ENCODE measurements around the gene INVS. TPM values are rescaled to one million over a fixed set of nuclear protein-coding genes. Genes with fewer than 3 reads are reported as not detected.

Gene INVS
- polyA plus RNA-seq, 4 donors: 13.4 to 25.8 (median 18.5) TPM

- DNase-seq (ENCODE audit: low read depth in 4 of 4, low spot score in 2 of 4): no peak
Measured at GRCh38 chr9:100240512-100240911, 141.5 kb downstream of the INVS start.

DNA sequence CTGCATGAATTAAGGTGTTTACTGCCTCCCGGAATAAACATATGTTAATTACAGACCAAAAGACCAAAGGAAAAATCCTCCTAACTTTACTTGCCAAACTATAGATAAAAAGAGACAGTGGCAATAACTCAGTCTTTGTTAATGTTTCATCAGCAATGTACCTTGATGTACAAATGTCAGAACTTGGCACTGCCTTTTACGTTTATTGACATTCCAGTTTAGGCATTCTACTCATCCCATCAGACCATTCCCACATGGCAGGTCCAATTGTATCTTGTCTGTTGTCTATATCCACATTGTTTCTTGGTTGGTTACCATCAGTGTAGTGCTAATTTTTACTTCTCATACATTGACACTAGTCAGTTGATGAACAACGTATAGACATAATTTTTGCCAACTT is 168.2 kb downstream of the INVS start:
- no peak for DNase-seq (ENCODE audit: low read depth in 4 of 4, low spot score in 2 of 4)

DNA sequence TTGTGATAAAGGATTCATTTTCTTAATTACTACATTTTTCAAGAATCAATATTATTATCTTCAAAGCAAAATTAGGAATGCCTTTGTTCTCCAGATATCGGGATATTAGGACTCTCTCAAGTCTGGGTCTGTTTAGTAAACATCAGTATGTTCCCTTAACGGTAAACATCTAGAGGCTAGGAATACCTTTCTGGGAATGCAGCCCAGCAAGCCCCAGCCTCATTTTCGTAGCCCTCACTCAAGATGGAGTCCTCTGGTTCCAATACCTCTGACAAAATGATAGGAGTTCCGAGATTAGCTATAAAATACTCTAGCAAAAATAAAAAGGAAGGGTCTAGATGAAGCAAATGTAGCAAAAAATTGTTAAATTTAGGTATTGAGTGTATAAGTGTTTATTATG is 169.2 kb downstream of the INVS start:
- DNase-seq (ENCODE audit: low read depth in 4 of 4, low spot score in 2 of 4): no peak

GRCh38 chr9:100269656-100270055 is 170.6 kb downstream of the INVS start:
- no peak for DNase-seq (ENCODE audit: low read depth in 4 of 4, low spot score in 2 of 4)

GRCh38 chr9:100277166-100277979 is 178.3 kb downstream of the INVS start:
- DNase-seq (ENCODE audit: low read depth in 4 of 4, low spot score in 2 of 4): no peak

DNA sequence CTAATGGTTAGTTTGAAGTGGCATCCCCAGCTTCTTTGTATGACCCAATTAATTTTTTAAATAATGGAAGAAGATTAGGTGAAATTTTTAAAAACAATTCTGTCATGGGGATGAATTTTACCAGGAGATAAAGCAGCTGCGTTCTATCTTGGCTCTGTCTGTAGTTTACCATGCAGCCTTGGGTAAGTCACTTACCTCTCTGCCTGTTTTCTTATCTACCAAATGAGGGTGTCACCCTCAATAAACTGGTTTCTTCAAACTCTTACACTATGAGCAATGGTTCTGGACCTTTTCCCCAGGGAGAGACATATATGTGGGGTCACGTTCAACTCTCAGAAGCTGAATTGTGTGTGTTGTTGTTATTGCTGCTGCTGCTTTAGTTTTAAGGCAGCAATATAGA is 182.0 kb downstream of the INVS start:
- DNase-seq (ENCODE audit: low read depth in 4 of 4, low spot score in 2 of 4): no peak

DNA sequence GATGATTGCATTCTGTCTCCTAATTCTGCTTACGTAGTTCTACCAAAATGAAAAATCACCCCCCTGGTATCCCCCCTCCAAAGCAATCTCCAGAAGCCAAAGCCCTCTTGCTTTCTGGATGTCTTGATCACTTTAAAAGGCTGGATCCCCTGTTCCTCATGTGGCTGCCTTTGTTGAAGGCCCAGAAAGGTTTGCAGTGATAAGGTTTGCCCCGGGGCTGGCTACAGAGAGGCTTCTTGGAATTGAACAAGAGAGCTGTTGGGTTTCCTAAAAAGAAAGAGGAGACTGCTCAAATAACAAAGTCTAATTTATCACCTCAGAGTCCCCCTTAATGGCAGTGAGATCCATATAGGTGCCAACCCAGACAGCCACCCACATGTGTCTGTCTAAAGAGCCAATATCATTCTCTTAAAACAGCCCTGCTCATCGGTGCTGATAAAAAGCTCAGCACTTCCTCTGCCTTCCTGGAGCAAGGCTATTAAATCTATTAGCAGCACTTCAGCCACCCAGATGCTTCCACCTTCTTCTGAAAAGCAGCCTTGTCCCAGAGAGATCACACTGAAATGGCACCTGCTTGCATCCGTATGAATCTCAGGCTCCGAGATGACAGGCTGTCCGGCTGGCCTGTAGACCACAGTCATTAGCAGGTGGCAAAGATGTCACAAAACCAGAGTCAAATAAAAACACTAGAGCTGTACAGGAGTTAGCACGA is 182.8 kb downstream of the INVS start:
- DNase-seq (ENCODE audit: low read depth in 4 of 4, low spot score in 2 of 4): no peak

DNA sequence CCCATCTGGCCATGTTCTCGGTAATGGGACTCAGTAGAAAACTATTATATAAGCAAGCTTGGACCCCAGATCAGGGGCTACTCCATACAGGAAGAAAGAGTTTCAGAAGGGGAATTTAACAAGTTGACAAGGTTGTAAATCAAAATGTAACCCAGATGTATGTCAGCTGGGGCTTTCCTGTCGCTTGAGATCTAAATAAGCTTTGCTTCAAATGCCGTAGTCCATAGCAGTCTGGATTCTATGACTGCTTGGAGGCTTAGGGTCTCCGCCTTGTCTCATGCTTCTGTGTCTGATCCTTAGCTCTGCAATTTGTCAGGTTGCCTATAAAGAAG is 183.3 kb downstream of the INVS start:
- DNase-seq (ENCODE audit: low read depth in 4 of 4, low spot score in 2 of 4): peak in 1 of 4 donors; percentile 2

GRCh38 chr9:100284247-100284646 is 185.2 kb downstream of the INVS start:
- no peak for DNase-seq (ENCODE audit: low read depth in 4 of 4, low spot score in 2 of 4)

- no peak for DNase-seq (ENCODE audit: low read depth in 4 of 4, low spot score in 2 of 4)
Measured at GRCh38 chr9:100285080-100285479, 186.0 kb downstream of the INVS start.

GRCh38 chr9:100285601-100286000 is 186.6 kb downstream of the INVS start:
- no peak for DNase-seq (ENCODE audit: low read depth in 4 of 4, low spot score in 2 of 4)

DNA sequence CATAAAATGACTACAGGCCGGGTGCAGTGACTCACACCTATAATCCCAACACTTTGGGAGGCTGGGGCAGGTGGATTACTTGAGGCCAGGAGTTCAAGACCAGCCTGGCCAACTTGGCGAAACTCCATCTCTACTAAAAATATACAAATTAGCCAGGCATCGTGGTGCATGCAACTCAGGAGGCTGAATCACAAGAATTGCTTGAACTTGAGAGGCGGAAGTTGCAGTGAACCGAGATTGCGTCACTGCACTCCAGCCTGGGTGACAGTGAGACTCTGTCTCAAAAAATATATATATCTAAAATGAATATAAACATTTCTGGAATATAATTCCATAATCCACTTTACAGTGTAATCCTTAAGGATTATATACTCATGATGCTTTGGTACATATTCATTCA is 187.2 kb downstream of the INVS start:
- DNase-seq (ENCODE audit: low read depth in 4 of 4, low spot score in 2 of 4): no peak

- no peak for DNase-seq (ENCODE audit: low read depth in 4 of 4, low spot score in 2 of 4)
Measured at GRCh38 chr9:100287186-100287585, 188.1 kb downstream of the INVS start.

DNA sequence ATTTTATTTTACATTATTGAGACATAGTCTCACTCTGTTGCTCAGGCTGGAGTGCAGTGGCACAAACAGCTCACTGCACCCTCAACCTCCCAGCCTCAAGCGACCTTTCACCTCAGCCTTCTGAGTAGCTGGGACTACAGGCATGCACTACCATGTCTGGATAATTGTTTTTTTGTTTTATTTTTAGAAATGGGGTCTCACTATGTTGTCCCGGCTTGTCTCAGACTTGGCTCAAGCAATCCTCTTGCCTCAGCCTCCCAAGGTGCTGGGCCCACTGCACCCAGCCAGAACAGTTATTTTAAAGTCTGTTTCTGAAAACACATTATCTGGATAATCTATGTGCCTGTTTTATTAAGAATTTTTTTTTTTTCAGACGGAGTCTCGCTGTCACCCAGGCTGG is 191.7 kb downstream of the INVS start:
- no peak for DNase-seq (ENCODE audit: low read depth in 4 of 4, low spot score in 2 of 4)

DNA sequence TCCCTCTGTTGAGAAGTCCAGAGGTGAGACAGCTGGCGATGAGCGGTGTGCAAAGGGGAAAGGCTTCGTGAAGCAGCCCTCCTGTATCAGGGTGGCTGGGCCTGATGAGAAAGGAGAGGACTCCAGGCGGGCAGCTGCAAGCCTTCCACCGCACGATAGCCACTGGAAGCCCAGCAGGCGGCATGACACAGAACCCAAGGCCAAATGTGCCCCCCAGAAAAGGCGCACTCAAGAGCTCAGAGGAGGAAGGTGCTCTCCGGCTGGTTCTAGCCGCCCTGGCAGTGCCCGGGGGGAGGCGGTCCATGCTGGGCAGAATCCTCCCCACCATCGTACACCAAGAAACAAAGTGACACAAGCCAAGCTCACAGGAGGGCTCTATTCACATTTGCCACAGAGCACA is 193.4 kb downstream of the INVS start:
- no peak for DNase-seq (ENCODE audit: low read depth in 4 of 4, low spot score in 2 of 4)

DNA sequence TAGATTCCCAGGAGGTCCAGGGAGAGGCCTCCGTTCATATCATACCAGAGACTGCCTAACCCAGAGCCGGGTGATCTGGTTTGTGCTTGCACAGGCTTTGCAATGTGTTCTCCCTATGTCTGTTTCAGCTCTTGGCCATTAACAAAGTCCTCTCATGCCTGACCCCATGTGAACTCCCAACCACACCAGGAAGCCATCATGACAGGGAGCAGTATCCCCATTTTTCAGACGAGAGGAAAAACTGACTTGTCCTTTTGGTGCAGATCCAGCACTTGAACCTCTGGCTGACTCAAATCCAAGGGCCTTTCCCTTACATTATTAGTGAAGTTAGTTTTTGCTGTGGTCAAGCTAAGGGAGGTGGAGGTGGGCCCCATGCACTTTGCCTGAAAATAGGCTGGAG is 195.3 kb downstream of the INVS start:
- DNase-seq (ENCODE audit: low read depth in 4 of 4, low spot score in 2 of 4): no peak

GRCh38 chr9:100294806-100295205 is 195.8 kb downstream of the INVS start:
- DNase-seq (ENCODE audit: low read depth in 4 of 4, low spot score in 2 of 4): no peak

DNA sequence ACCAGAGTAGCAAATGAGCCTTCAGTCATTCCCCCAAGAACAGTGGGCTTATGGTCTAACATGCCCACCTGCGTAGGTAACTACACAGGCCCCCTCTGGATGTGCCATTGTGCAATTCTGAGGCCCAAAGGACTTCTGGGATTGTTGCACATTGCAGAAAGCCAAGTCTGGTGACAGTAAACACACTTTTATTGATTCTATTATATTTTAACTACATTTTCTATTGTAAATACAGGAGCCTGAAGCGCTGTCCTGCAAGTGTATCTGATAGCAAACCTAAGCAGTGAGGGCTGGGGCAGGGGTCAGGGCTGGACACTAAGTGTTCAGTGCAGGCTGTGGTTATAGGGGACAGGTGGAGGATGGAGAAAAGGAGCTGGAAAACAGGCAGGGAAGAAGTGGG is 196.2 kb downstream of the INVS start:
- no peak for DNase-seq (ENCODE audit: low read depth in 4 of 4, low spot score in 2 of 4)

DNA sequence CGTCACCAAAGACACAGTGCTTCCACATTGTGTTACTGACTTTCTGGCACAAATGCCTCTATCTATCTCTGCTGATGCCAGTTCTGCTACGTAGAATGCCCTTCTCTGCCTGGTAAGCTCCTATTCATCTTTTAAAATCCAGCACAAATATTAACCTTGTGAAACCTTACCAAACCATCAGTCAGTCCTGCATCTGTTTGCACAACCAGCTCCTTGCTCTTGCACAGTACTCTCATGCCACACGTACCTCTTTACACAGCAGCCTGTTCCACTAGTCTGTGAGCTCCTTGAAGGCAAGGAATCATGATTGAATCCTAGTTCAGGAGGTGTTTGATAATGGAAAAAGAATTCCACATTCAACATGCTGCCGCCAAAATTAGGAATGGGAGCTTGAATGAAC is 197.4 kb downstream of the INVS start:
- DNase-seq (ENCODE audit: low read depth in 4 of 4, low spot score in 2 of 4): no peak

GRCh38 chr9:100298378-100298777 is 199.3 kb downstream of the INVS start:
- DNase-seq (ENCODE audit: low read depth in 4 of 4, low spot score in 2 of 4): no peak

GRCh38 chr9:100303747-100304146 is 204.7 kb downstream of the INVS start:
- DNase-seq (ENCODE audit: low read depth in 4 of 4, low spot score in 2 of 4): no peak

DNA sequence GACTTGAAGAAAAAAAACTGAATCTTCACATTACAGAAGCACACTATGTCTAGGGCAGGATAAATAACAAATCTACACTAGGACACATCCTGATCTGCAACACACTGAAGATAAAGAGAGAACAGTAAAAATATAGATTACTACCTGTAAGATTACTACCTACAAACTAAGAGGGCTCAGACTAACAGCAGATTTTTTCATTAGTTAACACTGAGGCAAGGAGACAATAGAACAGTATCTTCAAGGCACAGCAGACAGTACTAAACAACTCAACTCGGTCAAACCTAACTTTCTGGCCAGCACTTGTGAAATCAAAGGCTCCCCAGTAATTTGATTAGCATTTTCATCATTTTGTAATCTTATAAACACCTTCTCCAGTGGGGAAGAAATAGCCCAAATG is 207.2 kb downstream of the INVS start:
- no peak for DNase-seq (ENCODE audit: low read depth in 4 of 4, low spot score in 2 of 4)
